Measurements from ENCODE around the gene NGEF. TPM values are rescaled to one million over a fixed set of nuclear protein-coding genes. Genes with fewer than 3 reads are reported as not detected.

Gene NGEF
- total and polyA plus RNA-seq, 2 donors, result 4.1 to 4.2 TPM

DNA sequence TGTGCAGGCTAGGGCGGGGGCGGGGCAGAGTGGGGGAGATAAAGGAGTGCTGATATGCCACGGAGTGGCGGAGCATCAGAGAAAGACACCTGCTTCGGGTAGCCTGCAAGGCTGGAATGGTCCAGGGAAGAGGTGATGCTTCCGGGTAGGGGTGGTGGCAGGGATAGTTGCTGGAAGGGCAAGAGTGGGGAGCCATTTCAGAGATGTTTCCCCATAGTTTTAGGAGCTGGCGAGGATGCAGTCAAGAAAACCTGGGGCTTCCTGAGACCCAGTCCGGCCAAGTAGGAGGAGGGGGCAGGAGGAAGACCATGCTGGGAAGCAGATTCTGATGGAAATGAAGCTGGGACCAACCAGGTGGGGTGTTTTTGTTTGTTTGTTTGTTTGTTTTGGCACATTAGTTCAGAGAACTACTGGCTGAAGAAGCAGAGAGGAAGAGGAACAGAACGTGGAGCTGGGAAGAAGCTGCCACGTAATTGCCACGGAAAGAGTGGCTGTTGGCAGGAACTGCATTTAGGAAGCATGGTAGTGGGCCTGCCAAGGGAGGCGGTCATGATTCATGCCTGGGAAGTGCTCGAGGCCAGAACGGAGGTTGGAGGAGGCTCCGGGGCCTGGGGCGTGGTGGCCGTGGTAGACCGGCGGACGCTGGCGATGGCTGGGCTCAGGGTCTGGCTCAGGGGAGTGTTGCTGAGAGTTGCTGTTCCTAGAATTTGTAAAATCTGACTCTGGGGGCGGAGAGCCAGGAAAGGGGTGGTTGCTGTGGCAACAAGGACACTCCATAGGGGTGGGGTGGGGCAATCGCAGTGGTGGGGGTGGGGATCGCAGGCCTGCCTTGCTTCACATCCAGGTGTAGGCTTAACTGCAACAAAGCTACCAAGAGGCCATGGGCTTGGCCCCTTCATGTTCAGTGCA is 38.4 kb upstream of the NGEF start:
- Histone ChIP-seq H3K36me3 (ENCODE audit: insufficient read depth) (no peaks in the 10 kb centered on the region), H3K4me1 (ENCODE audit: insufficient read depth) (no peaks in the 10 kb centered on the region), H3K4me3 (ENCODE audit: low read depth, low read length) (no peak overlapping the region), H3K27ac (ENCODE audit: low read depth) (no peak overlapping the region)
- WGBS, result 36% methylated on average over 24 of the region's 24 CpGs
- no peak for DNase-seq (ENCODE audit: extremely low spot score)

DNA sequence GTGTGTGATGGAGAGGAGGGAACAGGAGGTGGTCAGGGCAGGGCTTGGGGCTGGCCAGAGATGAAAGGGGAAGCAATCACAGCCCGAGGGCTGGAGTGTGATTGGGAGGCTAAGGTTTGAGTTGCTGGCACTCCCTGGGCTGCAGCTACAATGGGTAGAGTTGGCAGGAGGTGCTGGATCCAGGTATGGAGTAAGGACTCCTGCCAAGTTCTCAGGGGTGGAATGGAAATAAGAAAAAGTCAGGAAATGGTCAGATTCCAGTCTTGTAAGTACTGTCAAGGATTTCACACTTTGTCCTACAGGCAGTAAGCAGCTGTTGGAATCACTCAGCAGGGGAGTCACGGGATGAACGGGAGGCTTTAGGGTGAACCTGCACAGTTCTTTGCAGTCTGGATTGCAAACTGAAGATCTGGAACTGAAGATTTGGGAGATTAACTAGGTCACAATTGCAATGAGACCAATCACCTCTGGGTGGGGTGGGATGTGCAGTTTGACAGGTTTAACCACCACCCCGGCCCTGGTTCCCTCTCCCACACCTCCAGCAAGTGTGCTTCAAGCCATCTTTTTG is 36.2 kb upstream of the NGEF start:
- DNase-seq (ENCODE audit: extremely low spot score), result no peak
- Histone ChIP-seq H3K36me3 (ENCODE audit: insufficient read depth) (no peaks in the 10 kb centered on the region), H3K4me1 (ENCODE audit: insufficient read depth) (no peaks in the 10 kb centered on the region), H3K27ac (ENCODE audit: low read depth) (no peak overlapping the region), H3K4me3 (ENCODE audit: low read depth, low read length) (no peak overlapping the region)
- WGBS, result 42% methylated on average over 4 of the region's 4 CpGs

DNA sequence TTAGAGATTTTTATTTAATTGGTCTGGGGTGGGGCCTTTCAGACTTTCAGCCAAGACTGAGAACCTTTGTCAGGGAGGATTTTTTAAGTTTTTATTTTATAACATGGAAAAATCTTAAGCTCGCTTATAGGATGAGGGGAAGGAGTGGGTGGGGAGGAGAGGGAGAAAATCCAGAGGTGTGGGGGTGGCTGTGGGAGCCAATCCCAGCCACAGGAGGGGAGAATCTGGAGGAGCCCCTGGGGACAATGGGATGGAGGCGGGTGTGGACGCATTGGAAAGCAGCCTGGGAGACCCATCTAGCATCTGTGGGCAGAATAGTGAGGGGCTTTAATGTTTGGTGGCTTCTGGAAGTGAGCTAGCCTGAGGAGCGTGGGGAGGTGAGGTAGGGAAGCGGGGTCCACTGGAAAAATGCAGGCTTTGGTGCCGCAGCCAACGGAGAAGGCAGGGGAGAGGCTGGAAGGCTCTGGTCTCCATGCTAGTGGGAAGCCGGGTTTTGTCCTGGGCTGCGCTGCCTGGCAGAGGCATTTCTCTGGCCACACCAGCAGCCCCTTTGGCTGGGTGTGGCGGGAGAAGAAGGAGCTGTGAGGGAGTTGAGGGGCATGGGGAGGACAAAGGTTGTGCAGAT is 35.6 kb upstream of the NGEF start:
- Histone ChIP-seq H3K36me3 (ENCODE audit: insufficient read depth) (no peaks in the 10 kb centered on the region), H3K4me3 (ENCODE audit: low read depth, low read length) (no peak overlapping the region), H3K27ac (ENCODE audit: low read depth) (no peak overlapping the region), H3K4me1 (ENCODE audit: insufficient read depth) (no peaks in the 10 kb centered on the region)
- WGBS, result 82% methylated on average over 10 of the region's 10 CpGs
- no peak for DNase-seq (ENCODE audit: extremely low spot score)

DNA sequence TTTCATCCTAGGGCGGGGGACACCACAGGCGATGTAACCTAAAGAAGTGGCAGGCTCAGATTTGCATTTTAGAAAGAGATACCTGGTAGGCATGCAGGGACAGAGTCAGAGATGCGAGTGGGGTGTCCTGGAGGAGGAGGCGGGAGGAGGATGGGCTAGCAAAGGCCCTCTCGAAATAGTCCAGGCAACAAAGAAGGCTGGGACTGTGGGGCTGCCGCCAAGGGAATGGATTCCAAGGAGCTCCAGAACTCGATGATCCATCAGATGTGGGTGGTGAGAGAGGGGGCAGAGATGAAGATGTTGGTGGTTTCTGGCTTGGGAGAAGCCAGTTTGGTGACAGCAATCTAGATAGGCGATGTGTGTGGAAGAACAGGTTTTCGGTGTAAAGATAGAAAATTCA is 34.6 kb upstream of the NGEF start:
- Histone ChIP-seq H3K4me1 (ENCODE audit: insufficient read depth) (no peaks in the 10 kb centered on the region), H3K36me3 (ENCODE audit: insufficient read depth) (no peaks in the 10 kb centered on the region), H3K27ac (ENCODE audit: low read depth) (no peak overlapping the region), H3K4me3 (ENCODE audit: low read depth, low read length) (no peak overlapping the region)
- 85% methylated on average over 9 of the region's 9 CpGs for WGBS
- DNase-seq (ENCODE audit: extremely low spot score), result no peak

DNA sequence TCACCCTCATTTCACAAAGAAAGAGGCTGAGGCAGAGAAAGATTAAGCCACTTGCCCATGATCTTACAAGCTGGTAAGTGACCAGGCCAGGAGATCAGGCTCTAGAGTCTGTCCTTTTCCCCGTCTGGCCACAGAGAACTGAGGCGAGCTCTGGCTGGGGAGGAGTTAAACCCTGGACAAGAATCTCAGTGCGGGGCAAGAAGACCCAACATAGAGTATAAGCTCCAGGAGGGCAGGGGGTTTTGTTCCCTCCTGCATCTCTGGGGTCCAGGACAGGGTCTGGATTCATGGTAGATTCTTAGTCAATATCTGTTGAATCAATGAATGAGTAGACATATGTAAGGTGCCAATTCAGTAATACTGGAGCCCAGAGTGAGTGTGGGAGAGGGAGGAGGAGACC is 34.1 kb upstream of the NGEF start:
- 95% methylated on average over 3 of the region's 3 CpGs for WGBS
- Histone ChIP-seq H3K4me1 (ENCODE audit: insufficient read depth) (no peaks in the 10 kb centered on the region), H3K36me3 (ENCODE audit: insufficient read depth) (no peaks in the 10 kb centered on the region), H3K27ac (ENCODE audit: low read depth) (no peak overlapping the region), H3K4me3 (ENCODE audit: low read depth, low read length) (no peak overlapping the region)
- no peak for DNase-seq (ENCODE audit: extremely low spot score)

DNA sequence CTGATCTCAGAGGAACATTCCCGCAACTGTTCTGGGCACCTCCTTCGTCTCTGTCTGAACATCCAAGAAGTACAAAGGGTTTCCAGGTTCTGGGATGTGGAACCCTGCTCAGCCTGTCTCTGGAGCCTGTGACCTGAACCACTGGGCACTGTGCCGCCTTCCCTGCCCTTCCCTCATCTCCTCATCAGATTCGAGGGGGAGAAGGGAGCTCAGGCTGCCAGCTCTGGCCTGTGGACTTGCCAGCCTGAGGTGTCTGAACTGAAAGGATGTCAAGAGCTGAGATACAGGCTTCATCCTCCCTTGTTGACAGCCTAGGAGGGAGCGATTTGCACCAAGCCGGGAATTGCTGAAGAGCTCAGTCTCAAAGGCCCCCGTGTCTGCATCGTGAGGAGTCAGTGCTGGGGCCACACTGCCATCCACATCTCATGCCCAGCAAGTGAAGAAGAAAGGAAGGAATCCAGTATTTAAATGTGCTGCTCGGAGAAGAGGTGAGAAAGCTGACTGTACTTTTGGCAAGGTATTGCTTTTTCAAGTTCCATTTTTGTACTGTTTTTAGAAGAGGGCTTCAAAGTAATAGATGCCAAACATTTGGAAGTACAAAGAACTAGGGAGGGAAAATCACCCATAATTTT is 32.0 kb upstream of the NGEF start:
- no peak for DNase-seq (ENCODE audit: extremely low spot score)
- H3K27ac ChIP-seq (ENCODE audit: low read depth), result no peak overlapping the region
- 86% methylated on average over 9 of the region's 9 CpGs for WGBS
- no peak overlapping the region for H3K4me3 ChIP-seq (ENCODE audit: low read depth, low read length)
- H3K36me3 ChIP-seq (ENCODE audit: insufficient read depth), result no peaks in the 10 kb centered on the region
- no peaks in the 10 kb centered on the region for H3K4me1 ChIP-seq (ENCODE audit: insufficient read depth)

DNA sequence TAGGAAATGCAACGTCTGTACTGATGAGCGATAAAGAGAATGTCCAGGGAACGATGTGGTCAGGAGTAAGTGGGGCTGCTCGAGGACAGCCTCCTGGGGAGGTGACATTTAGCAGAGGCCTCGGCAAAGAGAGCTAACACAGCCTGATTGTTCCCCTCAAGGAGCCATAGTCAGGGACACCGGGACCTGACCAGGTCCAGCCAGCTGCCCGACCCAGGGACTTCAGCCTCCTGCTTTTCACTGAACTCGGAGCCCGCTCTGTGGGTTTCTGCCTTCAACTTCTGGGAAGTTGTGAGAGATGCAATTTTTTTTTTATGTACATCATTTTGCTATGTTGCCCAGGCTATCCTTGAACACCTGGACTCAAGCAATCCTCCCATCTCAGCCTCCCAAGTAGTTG is 29.5 kb upstream of the NGEF start:
- no peak for DNase-seq (ENCODE audit: extremely low spot score)
- Histone ChIP-seq H3K4me1 (ENCODE audit: insufficient read depth) (no peaks in the 10 kb centered on the region), H3K4me3 (ENCODE audit: low read depth, low read length) (no peak overlapping the region), H3K27ac (ENCODE audit: low read depth) (no peak overlapping the region), H3K36me3 (ENCODE audit: insufficient read depth) (no peaks in the 10 kb centered on the region)
- WGBS, result 85% methylated on average over 9 of the region's 9 CpGs

DNA sequence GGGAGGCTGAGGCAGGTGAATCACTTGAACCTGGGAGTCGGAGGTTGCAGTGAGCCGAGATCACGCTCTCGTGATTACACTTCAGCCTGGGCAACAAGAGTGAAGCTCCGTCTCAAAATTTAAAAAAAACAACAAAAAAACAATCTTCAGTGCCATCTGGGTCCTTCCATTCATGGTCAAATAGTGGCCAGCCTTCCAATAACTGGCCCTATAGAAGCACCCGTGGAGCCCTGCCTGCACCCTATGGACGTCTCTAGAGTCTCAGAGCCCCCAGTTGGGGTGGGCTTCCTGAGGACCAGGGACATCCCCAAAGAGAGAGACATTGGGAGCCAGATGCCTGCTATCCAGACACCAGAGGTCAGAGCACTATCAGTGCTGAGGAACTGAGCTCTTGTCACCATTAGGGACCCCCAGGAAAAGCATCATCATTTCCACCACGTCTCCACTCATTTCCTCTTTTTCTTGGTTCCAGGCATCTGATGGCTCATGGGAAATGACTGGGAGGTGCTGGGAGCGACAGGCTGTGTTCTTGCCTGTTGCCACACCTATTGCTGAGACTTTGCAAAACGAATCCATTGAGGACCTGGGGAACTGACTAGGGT is 28.8 kb upstream of the NGEF start:
- Histone ChIP-seq H3K4me3 (ENCODE audit: low read depth, low read length) (no peak overlapping the region), H3K36me3 (ENCODE audit: insufficient read depth) (no peaks in the 10 kb centered on the region), H3K4me1 (ENCODE audit: insufficient read depth) (no peaks in the 10 kb centered on the region), H3K27ac (ENCODE audit: low read depth) (no peak overlapping the region)
- no peak for DNase-seq (ENCODE audit: extremely low spot score)
- 80% methylated on average over 10 of the region's 10 CpGs for WGBS

DNA sequence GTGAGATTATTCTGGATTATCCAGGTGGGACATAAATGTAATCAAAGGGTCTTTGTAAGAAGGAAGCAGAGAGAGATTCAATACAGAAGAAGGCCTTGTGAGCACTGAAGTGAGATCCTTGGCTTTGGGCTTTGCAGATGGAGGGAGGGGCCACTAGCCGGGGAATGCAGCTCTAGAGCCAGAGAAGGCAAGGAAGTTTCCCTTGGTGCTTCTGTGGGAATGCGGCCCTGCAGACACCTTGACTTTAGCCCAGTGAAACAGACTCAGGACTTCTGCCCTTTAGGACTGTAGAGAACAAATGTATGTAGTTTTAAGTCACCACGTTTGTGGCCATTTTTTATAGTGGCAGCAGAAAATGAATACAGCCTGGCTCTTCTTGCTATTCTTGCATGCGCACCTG is 27.5 kb upstream of the NGEF start:
- WGBS, result 77% methylated on average over 4 of the region's 4 CpGs
- no peak overlapping the region for H3K27ac ChIP-seq (ENCODE audit: low read depth)
- H3K4me3 ChIP-seq (ENCODE audit: low read depth, low read length), result no peak overlapping the region
- H3K36me3 ChIP-seq (ENCODE audit: insufficient read depth), result no peaks in the 10 kb centered on the region
- no peak for DNase-seq (ENCODE audit: extremely low spot score)
- H3K4me1 ChIP-seq (ENCODE audit: insufficient read depth), result no peaks in the 10 kb centered on the region

DNA sequence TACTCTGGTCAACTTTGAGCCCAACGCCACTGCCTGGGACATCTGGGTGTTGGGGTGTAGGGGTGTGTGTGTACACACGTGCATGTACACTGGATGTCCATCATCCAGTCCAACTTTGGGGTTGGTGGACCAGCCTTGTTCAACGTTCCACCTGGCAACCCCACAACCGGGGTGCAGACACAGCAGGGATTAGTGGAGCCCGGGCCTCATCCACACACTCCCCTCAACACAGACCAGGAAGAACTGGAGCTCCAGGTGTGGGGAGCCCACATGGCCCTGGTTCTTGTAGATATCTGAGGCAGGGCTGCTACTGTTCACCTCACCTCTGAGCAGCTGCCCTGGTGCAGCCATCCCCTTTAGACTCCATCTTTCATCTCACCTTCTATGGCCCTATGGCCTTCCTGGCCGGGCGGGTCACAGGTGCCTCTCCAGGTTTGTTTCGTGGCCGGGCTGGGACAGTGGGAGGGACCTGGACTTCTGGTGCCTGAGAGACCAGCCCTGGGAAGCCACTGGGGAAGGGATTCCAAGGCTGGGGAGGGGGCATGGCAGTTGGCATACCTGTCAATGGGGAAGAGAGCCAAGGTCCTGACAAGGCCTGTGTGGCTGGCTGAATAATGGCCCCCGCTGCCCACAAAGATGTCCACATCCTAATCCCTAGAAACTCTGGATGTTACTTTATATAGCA is 26.9 kb upstream of the NGEF start:
- DNase-seq (ENCODE audit: extremely low spot score), result no peak
- Histone ChIP-seq H3K4me1 (ENCODE audit: insufficient read depth) (no peaks in the 10 kb centered on the region), H3K36me3 (ENCODE audit: insufficient read depth) (no peaks in the 10 kb centered on the region), H3K27ac (ENCODE audit: low read depth) (no peak overlapping the region), H3K4me3 (ENCODE audit: low read depth, low read length) (no peak overlapping the region)
- 89% methylated on average over 10 of the region's 10 CpGs for WGBS

DNA sequence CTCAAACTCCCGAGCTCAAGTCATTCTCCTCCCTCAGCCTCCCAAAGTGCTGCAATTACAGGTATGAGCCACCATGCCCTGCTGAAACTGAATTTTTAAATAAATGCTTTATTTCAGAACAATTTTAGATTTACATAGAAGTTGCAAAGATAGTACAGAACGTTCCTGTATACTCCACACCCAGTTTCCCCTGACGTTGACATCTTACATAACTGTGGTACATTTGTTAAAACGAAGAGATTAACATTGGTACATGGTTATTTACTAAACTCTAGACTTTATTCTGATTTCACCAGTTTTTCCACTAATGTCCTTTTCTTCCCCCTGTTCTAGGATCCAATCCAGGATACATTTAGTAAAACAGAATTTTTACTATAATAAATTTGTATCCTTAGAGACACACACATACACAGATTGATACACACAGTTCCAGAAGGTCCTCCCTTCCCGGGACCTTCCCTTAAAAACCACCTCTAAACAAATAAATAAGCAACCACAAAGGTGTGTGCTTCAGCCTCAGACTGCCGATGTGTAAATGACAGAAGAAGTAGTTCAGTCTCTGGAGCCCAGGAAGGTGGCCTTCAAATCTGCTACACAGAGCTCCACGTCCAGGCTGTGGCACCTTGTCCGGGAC is 26.3 kb upstream of the NGEF start:
- WGBS, result 70% methylated on average over 8 of the region's 8 CpGs
- no peak for DNase-seq (ENCODE audit: extremely low spot score)
- H3K4me3 ChIP-seq (ENCODE audit: low read depth, low read length), result no peak overlapping the region

DNA sequence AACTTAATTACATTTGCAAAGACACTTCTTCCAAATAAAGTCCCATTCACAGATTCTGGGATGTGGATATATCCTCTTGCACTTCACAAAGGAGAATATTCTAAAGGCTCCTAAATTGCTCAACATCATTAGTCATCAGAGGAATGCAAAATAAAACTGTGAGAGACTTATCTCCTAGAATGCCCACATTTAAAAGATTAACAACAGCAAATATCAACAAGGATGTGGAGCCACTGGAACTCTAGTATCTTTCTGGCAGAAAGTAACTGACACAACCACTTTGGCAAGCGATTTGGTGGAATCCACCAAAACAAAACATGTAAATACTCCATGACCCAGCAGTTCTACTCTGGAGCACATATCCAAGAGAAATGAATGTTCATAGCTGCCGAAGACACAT is 24.0 kb upstream of the NGEF start:
- Histone ChIP-seq H3K4me3 (ENCODE audit: low read depth, low read length) (no peak overlapping the region), H3K27ac (ENCODE audit: low read depth) (no peak overlapping the region), H3K4me1 (ENCODE audit: insufficient read depth) (no peaks in the 10 kb centered on the region), H3K36me3 (ENCODE audit: insufficient read depth) (no peaks in the 10 kb centered on the region)
- DNase-seq (ENCODE audit: extremely low spot score), result no peak
- 79% methylated on average over 2 of the region's 2 CpGs for WGBS

More for the DNA sequence above, 26.3 kb upstream of the NGEF start:
- H3K27ac ChIP-seq (ENCODE audit: low read depth), result no peak overlapping the region
- H3K36me3 ChIP-seq (ENCODE audit: insufficient read depth), result no peaks in the 10 kb centered on the region
- no peaks in the 10 kb centered on the region for H3K4me1 ChIP-seq (ENCODE audit: insufficient read depth)

All from urinary bladder (tissue), 4 donors.